Activated naive CD4-positive, alpha-beta T cell treated with anti-CD3 and anti-CD28 coated beads, Interleukin-2, amount 50 U/mL, for 24 hours (primary cell): ENCODE results near the gene HRCT1.
"Not testable (repeated sequence)": the region's sequence is repeated elsewhere in the genome, so short reads cannot be mapped to it uniquely, and the experiment has no call there.

Experiments used
- H3K27ac Mint-ChIP-seq: one replicate; pipeline ENCODE4 v1.8.0; 2021; ENCODE audit warnings: mild to moderate bottlenecking, mixed read lengths
- H3K27me3 Mint-ChIP-seq: one replicate; pipeline ENCODE4 v1.8.0; 2021; ENCODE audit warnings: mixed read lengths
- H3K36me3 Mint-ChIP-seq: one replicate; pipeline ENCODE4 v1.8.0; 2021; ENCODE audit warnings: mixed read lengths
- H3K4me1 Mint-ChIP-seq: one replicate; pipeline ENCODE4 v1.8.0; 2021; ENCODE audit warnings: mixed read lengths
- H3K4me3 Mint-ChIP-seq: one replicate; pipeline ENCODE4 v1.8.0; 2021; ENCODE audit warnings: mild to moderate bottlenecking, mixed read lengths
- H3K9me3 Mint-ChIP-seq: one replicate; pipeline ENCODE4 v1.8.0; 2021; ENCODE audit warnings: mixed read lengths

Gene HRCT1

GRCh38 chr9:35908504-35909125, 2.6 kb downstream of the HRCT1 start:
- H3K27me3 Mint-ChIP-seq = no peaks in the 10 kb centered on the region
- H3K4me1 Mint-ChIP-seq = peaks cover 69% of the 10 kb centered on the region
- no peaks in the 10 kb centered on the region for H3K9me3 Mint-ChIP-seq
- peak overlapping the region; percentile 58 for H3K4me3 Mint-ChIP-seq
- peak overlapping the region; percentile 65 for H3K27ac Mint-ChIP-seq
- H3K36me3 Mint-ChIP-seq = no peaks in the 10 kb centered on the region

- H3K36me3 Mint-ChIP-seq = no peaks in the 10 kb centered on the region
- H3K4me1 Mint-ChIP-seq = peaks cover 64% of the 10 kb centered on the region
- no peaks in the 10 kb centered on the region for H3K27me3 Mint-ChIP-seq
- peak within 1 kb of the TSS; percentile 58 for H3K4me3 Mint-ChIP-seq
- H3K27ac Mint-ChIP-seq = peak within 1 kb of the TSS; percentile 65
- no peaks in the 10 kb centered on the region for H3K9me3 Mint-ChIP-seq
Observed at GRCh38 chr9:35909274-35909673, 3.3 kb downstream of the HRCT1 start, which contains the start of gene SPAAR. Gene SPAAR, plus strand, starts transcription at chr9:35909490. Its CDS starts 974 bp downstream, at chr9:35910464.

- H3K4me1 Mint-ChIP-seq = peaks cover 64% of the 10 kb centered on the region
- no peaks in the 10 kb centered on the region for H3K27me3 Mint-ChIP-seq
- H3K9me3 Mint-ChIP-seq = no peaks in the 10 kb centered on the region
- no peak overlapping the region for H3K4me3 Mint-ChIP-seq
- no peak overlapping the region for H3K27ac Mint-ChIP-seq
- H3K36me3 Mint-ChIP-seq = no peaks in the 10 kb centered on the region
Observed at GRCh38 chr9:35909687-35910612, 3.9 kb downstream of the HRCT1 start.

- Mint-ChIP-seq H3K4me1 (peaks cover 60% of the 10 kb centered on the region), H3K4me3 (peak overlapping the region; percentile 74), H3K36me3 (no peaks in the 10 kb centered on the region), H3K27me3 (no peaks in the 10 kb centered on the region), H3K27ac (peak overlapping the region; percentile 90), H3K9me3 (no peaks in the 10 kb centered on the region)
Observed at GRCh38 chr9:35910613-35911359, 4.8 kb downstream of the HRCT1 start.

- Mint-ChIP-seq H3K9me3 (no peaks in the 10 kb centered on the region), H3K36me3 (no peaks in the 10 kb centered on the region), H3K27me3 (no peaks in the 10 kb centered on the region), H3K27ac (peak overlapping the region; percentile 24), H3K4me1 (peaks cover 55% of the 10 kb centered on the region), H3K4me3 (no peak overlapping the region)
Observed at GRCh38 chr9:35911690-35912089, 5.7 kb downstream of the HRCT1 start.

GRCh38 chr9:35912791-35913400, 6.9 kb downstream of the HRCT1 start:
- H3K4me1 Mint-ChIP-seq = peaks cover 45% of the 10 kb centered on the region
- H3K36me3 Mint-ChIP-seq = no peaks in the 10 kb centered on the region
- H3K4me3 Mint-ChIP-seq = no peak overlapping the region
- H3K9me3 Mint-ChIP-seq = no peaks in the 10 kb centered on the region
- no peak overlapping the region for H3K27ac Mint-ChIP-seq
- no peaks in the 10 kb centered on the region for H3K27me3 Mint-ChIP-seq

- H3K27me3 Mint-ChIP-seq, H3K9me3 Mint-ChIP-seq, H3K36me3 Mint-ChIP-seq, H3K27ac Mint-ChIP-seq, H3K4me3 Mint-ChIP-seq: not testable (repeated sequence)
- peaks cover 42% of the 10 kb centered on the region for H3K4me1 Mint-ChIP-seq
Observed at GRCh38 chr9:35913429-35913828, 7.4 kb downstream of the HRCT1 start.

GRCh38 chr9:35914301-35914807, 8.4 kb downstream of the HRCT1 start:
- H3K27me3 Mint-ChIP-seq = no peaks in the 10 kb centered on the region
- no peaks in the 10 kb centered on the region for H3K36me3 Mint-ChIP-seq
- H3K9me3 Mint-ChIP-seq = no peaks in the 10 kb centered on the region
- H3K27ac Mint-ChIP-seq = no peak overlapping the region
- H3K4me3 Mint-ChIP-seq = no peak overlapping the region
- H3K4me1 Mint-ChIP-seq = peaks cover 42% of the 10 kb centered on the region

- Mint-ChIP-seq H3K36me3 (no peaks in the 10 kb centered on the region), H3K27me3 (no peaks in the 10 kb centered on the region), H3K9me3 (no peaks in the 10 kb centered on the region), H3K4me3 (no peak overlapping the region), H3K27ac (no peak overlapping the region), H3K4me1 (peaks cover 29% of the 10 kb centered on the region)
Observed at GRCh38 chr9:35915681-35916294, 9.8 kb downstream of the HRCT1 start.

GRCh38 chr9:35917261-35917660, 11.3 kb downstream of the HRCT1 start:
- H3K4me1 Mint-ChIP-seq = peaks cover 17% of the 10 kb centered on the region
- no peak overlapping the region for H3K4me3 Mint-ChIP-seq

GRCh38 chr9:35918780-35919179, 12.8 kb downstream of the HRCT1 start:
- Mint-ChIP-seq H3K4me3 (no peak overlapping the region), H3K36me3 (no peaks in the 10 kb centered on the region), H3K27ac (no peak overlapping the region), H3K4me1 (peaks cover 25% of the 10 kb centered on the region), H3K27me3 (no peaks in the 10 kb centered on the region), H3K9me3 (no peaks in the 10 kb centered on the region)

More at GRCh38 chr9:35917261-35917660, 11.3 kb downstream of the HRCT1 start:
- Mint-ChIP-seq H3K36me3 (no peaks in the 10 kb centered on the region), H3K9me3 (no peaks in the 10 kb centered on the region), H3K27me3 (no peaks in the 10 kb centered on the region), H3K27ac (peak overlapping the region; percentile 5)

- H3K9me3 Mint-ChIP-seq = no peaks in the 10 kb centered on the region
- no peak overlapping the region for H3K4me3 Mint-ChIP-seq
- no peaks in the 10 kb centered on the region for H3K27me3 Mint-ChIP-seq
- peaks cover 31% of the 10 kb centered on the region for H3K4me1 Mint-ChIP-seq
- H3K36me3 Mint-ChIP-seq = no peaks in the 10 kb centered on the region
- H3K27ac Mint-ChIP-seq = no peak overlapping the region
Observed at GRCh38 chr9:35919212-35920008, 13.4 kb downstream of the HRCT1 start.

- no peaks in the 10 kb centered on the region for H3K27me3 Mint-ChIP-seq
- H3K4me1 Mint-ChIP-seq = peaks cover 36% of the 10 kb centered on the region
- no peaks in the 10 kb centered on the region for H3K9me3 Mint-ChIP-seq
- no peaks in the 10 kb centered on the region for H3K36me3 Mint-ChIP-seq
- no peak overlapping the region for H3K27ac Mint-ChIP-seq
- H3K4me3 Mint-ChIP-seq = no peak overlapping the region
Observed at GRCh38 chr9:35920051-35920620, 14.1 kb downstream of the HRCT1 start.

- no peaks in the 10 kb centered on the region for H3K27me3 Mint-ChIP-seq
- no peak overlapping the region for H3K27ac Mint-ChIP-seq
- no peaks in the 10 kb centered on the region for H3K9me3 Mint-ChIP-seq
Observed at GRCh38 chr9:35923598-35923926, 17.6 kb downstream of the HRCT1 start.

More at GRCh38 chr9:35923598-35923926, 17.6 kb downstream of the HRCT1 start:
- H3K4me1 Mint-ChIP-seq = peaks cover 30% of the 10 kb centered on the region
- H3K4me3 Mint-ChIP-seq = no peak overlapping the region
- no peaks in the 10 kb centered on the region for H3K36me3 Mint-ChIP-seq
